Femur (tissue), 1 donor: ENCODE measurements around the gene SNED1.
"Not testable (repeated sequence)": the region's sequence is repeated elsewhere in the genome, so short reads cannot be mapped to it uniquely, and the experiment has no call there.

Experiments
- DNase-seq: peaks from one replicate; pipeline ENCODE4 v3.0.0-alpha.2; 2017

SNED1 gene

GRCh38 chr2:241088376-241088775, 90.0 kb downstream of the SNED1 start:
- no peak for DNase-seq

GRCh38 chr2:241088791-241089732, 90.6 kb downstream of the SNED1 start:
- DNase-seq: no peak

GRCh38 chr2:241091201-241091600, 92.8 kb downstream of the SNED1 start:
- DNase-seq: no peak

- DNase-seq: no peak
Observed at GRCh38 chr2:241091734-241092445, 93.5 kb downstream of the SNED1 start.

GRCh38 chr2:241092677-241093076, 94.3 kb downstream of the SNED1 start:
- no peak for DNase-seq

- not testable (repeated sequence) for DNase-seq
Observed at GRCh38 chr2:241093133-241093781, 94.8 kb downstream of the SNED1 start.

GRCh38 chr2:241094172-241094571, 95.8 kb downstream of the SNED1 start:
- DNase-seq: no peak

GRCh38 chr2:241094924-241095420, 96.6 kb downstream of the SNED1 start:
- no peak for DNase-seq

GRCh38 chr2:241095594-241096290, 97.3 kb downstream of the SNED1 start:
- no peak for DNase-seq

- no peak for DNase-seq
Observed at GRCh38 chr2:241096979-241097378, 98.6 kb downstream of the SNED1 start.

- DNase-seq: no peak
Observed at GRCh38 chr2:241099246-241099645, 100.8 kb downstream of the SNED1 start.

- peak; percentile 91 for DNase-seq
Observed at GRCh38 chr2:241102239-241102803, 103.9 kb downstream of the SNED1 start, which contains the start of gene MTERF4. TSS of gene MTERF4 (minus strand) at chr2:241102287. CDS start at chr2:241102273, 14 bp downstream.

GRCh38 chr2:241103176-241103595, 104.8 kb downstream of the SNED1 start:
- no peak for DNase-seq

GRCh38 chr2:241104611-241105010, 106.2 kb downstream of the SNED1 start:
- DNase-seq: not testable (repeated sequence)

- DNase-seq: no peak
Observed at GRCh38 chr2:241105641-241106040, 107.2 kb downstream of the SNED1 start.

GRCh38 chr2:241107031-241107783, 108.8 kb downstream of the SNED1 start:
- no peak for DNase-seq

- no peak for DNase-seq
Observed at GRCh38 chr2:241108271-241109209, 110.1 kb downstream of the SNED1 start.

GRCh38 chr2:241109210-241110088, 111.0 kb downstream of the SNED1 start:
- DNase-seq: no peak

GRCh38 chr2:241110089-241110606, 111.7 kb downstream of the SNED1 start:
- DNase-seq: no peak
